DND-41 (cell line): ENCODE data around the gene ABHD16B.

Source experiments
- ATAC-seq: fragments of 200-7000 bp; cut with Tn5 transposase; 3 replicates; pipeline ENCODE4 v1.9.1; 2021; ENCODE audit warnings: low read depth; ENCODE audit not compliant: insufficient read depth
- DNase-seq: peaks from one replicate; pipeline ENCODE4 v3.0.0-alpha.2; 2020
- H2AFZ ChIP-seq: 2 replicates; pipeline ENCODE4 v1.6.0; 2012; ENCODE audit warnings: low read depth, low read length
- H3K27ac ChIP-seq: 2 replicates; pipeline ENCODE4 v1.5.1; 2012; ENCODE audit warnings: low read length, inconsistent platforms
- H3K27me3 ChIP-seq: fragments of 200-600 bp; sonication (generic); 2 replicates; pipeline ENCODE4 v1.6.0; 2012; ENCODE audit warnings: low read length, mild to moderate bottlenecking, inconsistent platforms; ENCODE audit not compliant: insufficient read depth, poor library complexity
- H3K36me3 ChIP-seq: 2 replicates; pipeline ENCODE4 v1.5.1; 2012; ENCODE audit warnings: low read length, inconsistent platforms; ENCODE audit not compliant: insufficient read depth
- H3K4me1 ChIP-seq: 2 replicates; pipeline ENCODE4 v1.5.1; 2012; ENCODE audit warnings: mild to moderate bottlenecking, low read length; ENCODE audit not compliant: insufficient read depth
- H3K4me2 ChIP-seq: 2 replicates; pipeline ENCODE4 v1.6.0; 2012; ENCODE audit warnings: mild to moderate bottlenecking, moderate library complexity, low read length, inconsistent platforms; ENCODE audit not compliant: insufficient read depth
- H3K4me3 ChIP-seq, 2 experiments: fragments of 200-600 bp in 1 of 2; shearing (Covaris generic) in 1 of 2; 2 replicates each; pipeline ENCODE4 v1.5.1; 2012 to 2016; ENCODE audit warnings: inconsistent platforms in 2 of 2, low read length in 2 of 2, mild to moderate bottlenecking in 2 of 2, low read depth in 1 of 2, moderate library complexity in 1 of 2
- H3K79me2 ChIP-seq: 2 replicates; pipeline ENCODE4 v1.6.0; 2012; ENCODE audit warnings: low read length, inconsistent platforms; ENCODE audit not compliant: insufficient read depth
- H3K9ac ChIP-seq: 2 replicates; pipeline ENCODE4 v1.6.0; 2012; ENCODE audit warnings: low read depth, mild to moderate bottlenecking, inconsistent platforms, low read length, moderate library complexity
- H3K9me3 ChIP-seq: 2 replicates; pipeline ENCODE4 v1.5.1; 2012; ENCODE audit warnings: low read length, moderate library complexity, mild to moderate bottlenecking, inconsistent platforms; ENCODE audit not compliant: insufficient read depth, severe bottlenecking
- H4K20me1 ChIP-seq: 2 replicates; pipeline ENCODE4 v1.6.0; 2012; ENCODE audit warnings: low read length; ENCODE audit not compliant: insufficient read depth
- CTCF ChIP-seq: IDR thresholded peaks from 2 replicates; pipeline ENCODE4 v1.5.1; 2012; ENCODE audit warnings: borderline replicate concordance, low read length, moderate library complexity, mild to moderate bottlenecking; ENCODE audit not compliant: poor library complexity, severe bottlenecking; ENCODE audit errors: extremely low read depth
- EZH2 ChIP-seq: IDR thresholded peaks from 3 replicates; pipeline ENCODE4 v1.6.1; 2012; ENCODE audit warnings: borderline replicate concordance, low read depth, mild to moderate bottlenecking, moderate library complexity, low read length, inconsistent platforms; ENCODE audit not compliant: severe bottlenecking

ABHD16B gene

GRCh38 chr20:63837479-63837878 is 23.8 kb upstream of the ABHD16B start:
- H2AFZ ChIP-seq: no peak overlapping the region
- H3K4me1 ChIP-seq: no peaks in the 10 kb centered on the region
- H3K4me2 ChIP-seq: no peak overlapping the region
- no peaks in the 10 kb centered on the region for H3K79me2 ChIP-seq
- no peaks in the 10 kb centered on the region for H3K36me3 ChIP-seq
- ATAC-seq (no peak), DNase-seq (no peak)
- no peak overlapping the region for H3K27ac ChIP-seq
- no peak overlapping the region for H3K4me3 ChIP-seq
- peaks cover 2% of the 10 kb centered on the region for H3K27me3 ChIP-seq
- no peak for TF ChIP-seq EZH2
- H3K9me3 ChIP-seq: no peaks in the 10 kb centered on the region
- no peak overlapping the region for H3K9ac ChIP-seq
- H4K20me1 ChIP-seq: peaks cover 6% of the 10 kb centered on the region

- Histone ChIP-seq H3K9ac (no peak overlapping the region), H3K4me1 (no peaks in the 10 kb centered on the region)
- TF ChIP-seq CTCF (no peak), EZH2 (no peak)
Measured at GRCh38 chr20:63839620-63840019, 21.7 kb upstream of the ABHD16B start.

GRCh38 chr20:63840405-63840828 is 20.9 kb upstream of the ABHD16B start:
- TF ChIP-seq EZH2: no peak
- no peak for TF ChIP-seq CTCF
- Histone ChIP-seq H3K27ac (no peak overlapping the region), H3K9ac (no peak overlapping the region), H3K4me1 (no peaks in the 10 kb centered on the region), H3K9me3 (no peaks in the 10 kb centered on the region), H3K79me2 (no peaks in the 10 kb centered on the region), H3K4me2 (no peak overlapping the region), H3K4me3 (no peak overlapping the region), H4K20me1 (peaks cover 8% of the 10 kb centered on the region), H3K36me3 (no peaks in the 10 kb centered on the region), H2AFZ (no peak overlapping the region), H3K27me3 (peaks cover 27% of the 10 kb centered on the region)
- ATAC-seq (no peak), DNase-seq (no peak)

More at GRCh38 chr20:63839620-63840019, 21.7 kb upstream of the ABHD16B start:
- no peak overlapping the region for H3K4me2 ChIP-seq
- H2AFZ ChIP-seq: no peak overlapping the region
- no peak overlapping the region for H3K27ac ChIP-seq
- peaks cover 6% of the 10 kb centered on the region for H4K20me1 ChIP-seq
- no peaks in the 10 kb centered on the region for H3K36me3 ChIP-seq
- DNase-seq (no peak), ATAC-seq (no peak)
- H3K9me3 ChIP-seq: no peaks in the 10 kb centered on the region
- no peak overlapping the region for H3K4me3 ChIP-seq
- peaks cover 21% of the 10 kb centered on the region for H3K27me3 ChIP-seq
- no peaks in the 10 kb centered on the region for H3K79me2 ChIP-seq

- Histone ChIP-seq H3K9me3 (no peaks in the 10 kb centered on the region), H3K36me3 (no peaks in the 10 kb centered on the region), H4K20me1 (peaks cover 7% of the 10 kb centered on the region), H3K79me2 (no peaks in the 10 kb centered on the region), H3K4me1 (no peaks in the 10 kb centered on the region), H3K27ac (no peak overlapping the region), H3K4me2 (no peak overlapping the region), H2AFZ (no peak overlapping the region), H3K27me3 (peaks cover 40% of the 10 kb centered on the region), H3K9ac (no peak overlapping the region), H3K4me3 (no peak overlapping the region)
- TF ChIP-seq CTCF (no peak), EZH2 (no peak)
- no peak for DNase-seq
- ATAC-seq: no peak
Measured at GRCh38 chr20:63842258-63842657, 19.0 kb upstream of the ABHD16B start.
